Astrocyte (in vitro differentiated cells and primary cell): ENCODE measurements around the gene PPBP.

Source experiments
- CTCF ChIP-seq: IDR thresholded peaks from 2 replicates; pipeline ENCODE4 v1.5.1; 2011; ENCODE audit warnings: low read depth, mild to moderate bottlenecking, inconsistent platforms, low read length, moderate library complexity; ENCODE audit not compliant: insufficient read depth
- EZH2 ChIP-seq: IDR thresholded peaks from 2 replicates; pipeline ENCODE4 v1.6.1; 2012; ENCODE audit warnings: mild to moderate bottlenecking, low read length, inconsistent platforms; ENCODE audit not compliant: insufficient read depth

- no peak for TF ChIP-seq CTCF
- TF ChIP-seq EZH2: no peak
These were observed 44.4 kb downstream of the PPBP start for GRCh38 chr4:73943555-73943954.
